ENCODE results near the gene LENG1.

DNA sequence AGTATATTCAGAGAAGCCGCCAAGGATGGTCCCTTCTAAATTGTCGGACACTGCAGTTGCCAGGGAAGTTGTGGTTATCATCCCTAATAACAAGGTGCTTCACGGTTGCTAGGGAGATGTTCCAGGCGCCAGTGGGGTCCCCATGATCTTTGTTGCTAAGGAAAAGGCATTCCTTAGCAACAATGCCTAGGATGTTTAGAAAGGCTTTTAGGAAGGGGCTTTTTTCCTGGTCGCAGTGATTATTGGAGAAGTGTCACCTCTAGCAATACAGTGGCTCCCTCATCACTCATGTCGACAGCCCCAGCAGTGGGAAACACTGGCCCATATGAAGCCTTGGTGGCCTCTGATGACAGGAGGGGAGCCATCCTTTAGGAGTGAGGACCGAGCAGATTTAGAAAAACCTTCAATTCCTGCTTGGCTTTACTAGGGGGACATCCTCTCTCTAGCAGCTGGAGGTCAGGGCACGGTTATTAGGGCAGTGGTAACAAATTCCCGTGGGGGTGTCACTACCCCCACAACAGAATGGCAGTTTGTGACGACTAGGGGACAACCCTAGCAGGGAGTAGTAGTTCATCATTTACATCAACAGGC is 19.8 kb upstream of the LENG1 start:
- TF ChIP-seq CTCF (IDR thresholded peaks at IDR 0.05; ENCODE audit: insufficient read depth, low read length, poor library complexity, severe bottlenecking) (no peak), EZH2phosphoT487 (conservative IDR thresholded peaks at IDR 0.05; ENCODE audit: low read length) (no peak)
